GM12878 (cell line): ENCODE data around the gene ZNF608. TPM values are rescaled to one million over a fixed set of nuclear protein-coding genes. Genes with fewer than 3 reads are reported as not detected.

Source experiments
- BCL11A ChIP-seq: IDR thresholded peaks from 2 replicates; pipeline ENCODE4 v1.6.1; 2011; ENCODE audit warnings: low read depth, low read length
- CBFB ChIP-seq: IDR thresholded peaks from 2 replicates; pipeline ENCODE4 v1.6.1; 2016; ENCODE audit warnings: antibody characterized with exemption, low read depth
- CTCF ChIP-seq, 3 experiments: IDR thresholded peaks in 2 of 3; conservative IDR thresholded peaks in 1 of 3; 2 replicates each; pipeline ENCODE4 v1.5.1; 2011; ENCODE audit warnings: low read depth in 3 of 3, low read length in 3 of 3, mild to moderate bottlenecking in 3 of 3, control low read depth in 2 of 3, moderate library complexity in 2 of 3, inconsistent platforms in 1 of 3, mixed read lengths in 1 of 3; ENCODE audit not compliant: control insufficient read depth in 2 of 3, insufficient read depth in 1 of 3; ENCODE audit errors: extremely low read depth in 1 of 3
- GABPA ChIP-seq: IDR thresholded peaks from 2 replicates; pipeline ENCODE4 v1.6.1; 2014; ENCODE audit warnings: antibody characterized with exemption, low read depth, mild to moderate bottlenecking, inconsistent platforms
- MXI1 ChIP-seq: fragments of 150-350 bp; IDR thresholded peaks from 2 replicates; pipeline ENCODE4 v1.6.1; 2011; ENCODE audit warnings: low read depth, mild to moderate bottlenecking, inconsistent platforms, low read length, improper control_type of control experiment
- NRF1 ChIP-seq: conservative IDR thresholded peaks from 2 replicates; pipeline ENCODE4 v1.6.1; 2011; ENCODE audit warnings: mild to moderate bottlenecking, low read depth, low read length, improper control_type of control experiment
- PAX5 ChIP-seq: IDR thresholded peaks from 2 replicates; pipeline ENCODE4 v1.6.1; 2011; ENCODE audit warnings: low read depth, low read length, borderline replicate concordance
- PKNOX1 ChIP-seq: fragments of 450-650 bp; IDR thresholded peaks from 2 replicates; pipeline ENCODE4 v1.6.1; 2016; ENCODE audit warnings: mild to moderate bottlenecking
- POU2F2 ChIP-seq: IDR thresholded peaks from 3 replicates; pipeline ENCODE4 v1.6.1; 2011; ENCODE audit warnings: low read depth, mild to moderate bottlenecking, low read length, borderline replicate concordance
- RCOR1 ChIP-seq: conservative IDR thresholded peaks from 2 replicates; pipeline ENCODE4 v1.6.1; 2012; ENCODE audit warnings: low read depth, low read length, improper control_type of control experiment
- RUNX3 ChIP-seq: IDR thresholded peaks from 2 replicates; pipeline ENCODE4 v1.6.1; 2012; ENCODE audit warnings: low read length, inconsistent platforms
- SIN3A ChIP-seq: IDR thresholded peaks from 2 replicates; pipeline ENCODE4 v1.6.1; 2012; ENCODE audit warnings: low read depth, low read length, improper control_type of control experiment
- SMAD5 ChIP-seq: IDR thresholded peaks from 2 replicates; pipeline ENCODE4 v1.6.1; 2016; ENCODE audit warnings: antibody characterized with exemption, low read depth
- SUPT20H ChIP-seq: IDR thresholded peaks from 2 replicates; pipeline ENCODE4 v1.6.1; 2011; ENCODE audit warnings: low read depth, mild to moderate bottlenecking, low read length, moderate library complexity, borderline replicate concordance; ENCODE audit not compliant: control insufficient read depth
- TARDBP ChIP-seq: IDR thresholded peaks from 2 replicates; pipeline ENCODE4 v1.6.1; 2016; ENCODE audit warnings: borderline replicate concordance
- TCF7 ChIP-seq: IDR thresholded peaks from 2 replicates; pipeline ENCODE4 v1.6.1; 2014; ENCODE audit warnings: antibody characterized with exemption, borderline replicate concordance
- USF2 ChIP-seq: IDR thresholded peaks from 2 replicates; pipeline ENCODE4 v1.6.1; 2011; ENCODE audit warnings: low read depth, low read length, improper control_type of control experiment, borderline replicate concordance
- ZBED1 ChIP-seq: IDR thresholded peaks from 2 replicates; pipeline ENCODE4 v1.6.1; 2016; ENCODE audit warnings: borderline replicate concordance
- ZNF24 ChIP-seq: fragments of 450-650 bp; IDR thresholded peaks from 2 replicates; pipeline ENCODE4 v1.6.1; 2017; ENCODE audit warnings: antibody characterized with exemption, mild to moderate bottlenecking
- ZNF592 ChIP-seq: fragments of 450-650 bp; IDR thresholded peaks from 2 replicates; pipeline ENCODE4 v1.6.1; 2017; ENCODE audit warnings: mild to moderate bottlenecking, moderate library complexity
- polyA plus RNA-seq, 11 experiments: library from polyadenylated mRNA; depleted of rRNA in 4 of 11; unstranded in 6 of 11; stranded (reverse) in 5 of 11; fragments of >200 nt; fragmentation: Nextera tagmentation in 4 of 11; fragmentation: Illumina TruSeq in 1 of 11; extraction: Ambion mirVana in 4 of 11; extraction: Trizol in 1 of 11; gene quantifications; 1 replicate in 1 of 11; 2 replicates in 10 of 11; pipeline versions ENCODE4 v1.2.1 to v1.2.3, GENCODE V29; 2011 to 2016; ENCODE audit warnings: inconsistent platforms in 2 of 11, missing spikeins in 2 of 11, low read depth in 1 of 11
- total RNA-seq, 4 experiments: library from RNA; depleted of rRNA in 3 of 4; stranded (reverse); fragments of >200 nt in 3 of 4; fragmentation: Illumina TruSeq in 1 of 4; extraction: Trizol in 1 of 4; gene quantifications; 2 replicates each; pipeline versions ENCODE4 v1.2.1 to v1.2.3, GENCODE V29; 2013 to 2021

ZNF608 gene
- total and polyA plus RNA-seq, 10 of the 15 experiments (the other 5 are each of a cell fraction or from before 2014, with no cell fraction given): 0.19 to 6.7 (median 0.64) TPM

- TF ChIP-seq CTCF (IDR thresholded peaks at IDR 0.05 in 2 of 3, conservative IDR thresholded peaks at IDR 0.05 in 1 of 3; ENCODE audit: control insufficient read depth in 2 of 3, extremely low read depth in 1 of 3, insufficient read depth in 1 of 3, low read depth in 3 of 3, low read length in 3 of 3) (no peak), POU2F2 (no peak; the same call in 2 of the 3 replicates), ZNF24 (no peak), RUNX3 (peak; percentile 8; the same call in 1 of the 2 replicates), MXI1 (0 out of 2 replicates have a peak, but pooled peaks have one; percentile 16), SMAD5 (no peak), RCOR1 (no peak), ZBED1 (no peak), USF2 (peak; percentile 59; the same call in 1 of the 2 replicates), BCL11A (no peak), NRF1 (no peak), PKNOX1 (peak; percentile 35), TARDBP (no peak), PAX5 (no peak), SIN3A (no peak), CBFB (no peak), ZNF592 (no peak), TCF7 (no peak), GABPA (no peak), SUPT20H (no peak)
Measured at GRCh38 chr5:124746916-124747790, 714 bp upstream of the ZNF608 start (continued).
